NCI-H69 (cell line): Measurements from ENCODE around the gene GRAMD1A.
"Not testable (repeated sequence)": the region's sequence is repeated elsewhere in the genome, so short reads cannot be mapped to it uniquely, and the experiment has no call there.

Experiments used
- DNase-seq: peaks from one replicate; lab custom pipeline; 2025; lab: John Stamatoyannopoulos, UW

Gene GRAMD1A

GRCh38 chr19:35038623-35039512 is 38.7 kb downstream of the GRAMD1A start:
- peak; percentile 69 for DNase-seq

- DNase-seq: no peak
Observed at GRCh38 chr19:35039881-35040825, 40.0 kb downstream of the GRAMD1A start.

GRCh38 chr19:35040826-35041547 is 40.9 kb downstream of the GRAMD1A start:
- DNase-seq: no peak

GRCh38 chr19:35041548-35042055 is 41.5 kb downstream of the GRAMD1A start, which contains the start of gene HPN:
HPN (plus strand) TSS chr19:35041721; CDS start chr19:35042507, 786 bp downstream.
- peak; percentile 32 for DNase-seq

GRCh38 chr19:35042056-35042730 is 42.1 kb downstream of the GRAMD1A start:
- DNase-seq: no peak

GRCh38 chr19:35042954-35043604 is 43.0 kb downstream of the GRAMD1A start:
- DNase-seq: no peak

- no peak for DNase-seq
Observed at GRCh38 chr19:35043906-35044305, 43.8 kb downstream of the GRAMD1A start.

- peak; percentile 49 for DNase-seq
Observed at GRCh38 chr19:35044317-35045117, 44.4 kb downstream of the GRAMD1A start.

- DNase-seq: peak; percentile 74
Observed at GRCh38 chr19:35045667-35046300, 45.7 kb downstream of the GRAMD1A start.

- no peak for DNase-seq
Observed at GRCh38 chr19:35046461-35046860, 46.3 kb downstream of the GRAMD1A start.

GRCh38 chr19:35048911-35049411 is 48.8 kb downstream of the GRAMD1A start:
- peak; percentile 95 for DNase-seq

GRCh38 chr19:35049456-35049855 is 49.3 kb downstream of the GRAMD1A start:
- no peak for DNase-seq

- DNase-seq: not testable (repeated sequence)
Observed at GRCh38 chr19:35050662-35051061, 50.5 kb downstream of the GRAMD1A start.

GRCh38 chr19:35051268-35051667 is 51.1 kb downstream of the GRAMD1A start:
- not testable (repeated sequence) for DNase-seq

GRCh38 chr19:35051796-35052195 is 51.7 kb downstream of the GRAMD1A start:
- DNase-seq: no peak

GRCh38 chr19:35052599-35053190 is 52.6 kb downstream of the GRAMD1A start:
- no peak for DNase-seq

- no peak for DNase-seq
Observed at GRCh38 chr19:35053667-35054293, 53.7 kb downstream of the GRAMD1A start.

GRCh38 chr19:35054626-35055025 is 54.5 kb downstream of the GRAMD1A start:
- DNase-seq: no peak
